Ureter (tissue), 1 donor: ENCODE data around the gene GNAS-AS1. TPM values are rescaled to one million over a fixed set of nuclear protein-coding genes. Genes with fewer than 3 reads are reported as not detected.
"Not testable (repeated sequence)": the region's sequence is repeated elsewhere in the genome, so short reads cannot be mapped to it uniquely, and the experiment has no call there.

Source experiments
- DNase-seq: peaks from one replicate; pipeline ENCODE4 v3.0.0-alpha.2; 2020; ENCODE audit warnings: low spot score
- total RNA-seq: library from RNA; stranded (reverse); gene quantifications from one replicate; pipeline ENCODE4 v1.2.4, GENCODE V29; 2023
- donor health status: DM: yes; HTN: yes; CAD: no.

Gene GNAS-AS1
- total RNA-seq, 1 donor from 2014 or later: 2.4 TPM

DNA sequence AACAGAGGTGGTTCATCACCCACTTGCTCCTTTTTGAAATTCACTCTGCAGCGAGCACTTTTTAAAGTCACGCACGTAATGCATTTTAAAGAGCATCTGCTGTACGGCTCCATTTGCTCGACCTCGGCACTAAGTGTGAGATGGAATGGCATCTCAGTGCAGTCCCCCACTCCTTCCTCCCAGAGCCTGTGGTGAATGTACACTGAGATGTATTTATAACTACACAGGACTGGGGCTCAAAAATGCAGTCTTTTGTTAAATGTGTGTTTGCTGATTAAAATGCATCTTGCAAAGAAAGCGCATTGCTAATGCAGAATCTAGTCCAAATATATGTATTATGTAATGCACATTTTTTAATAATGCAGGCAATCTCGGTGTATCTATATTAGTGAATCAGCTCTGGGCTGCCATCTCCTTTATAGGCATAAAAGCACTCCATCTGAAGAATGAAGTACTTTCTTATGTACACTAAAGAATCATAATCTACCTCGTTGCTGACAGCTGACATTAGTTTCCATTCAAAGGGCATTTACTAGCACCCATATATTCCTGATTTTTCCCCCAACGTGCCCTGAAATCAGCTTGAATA is 14.0 kb downstream of the GNAS-AS1 start:
- DNase-seq: no peak

DNA sequence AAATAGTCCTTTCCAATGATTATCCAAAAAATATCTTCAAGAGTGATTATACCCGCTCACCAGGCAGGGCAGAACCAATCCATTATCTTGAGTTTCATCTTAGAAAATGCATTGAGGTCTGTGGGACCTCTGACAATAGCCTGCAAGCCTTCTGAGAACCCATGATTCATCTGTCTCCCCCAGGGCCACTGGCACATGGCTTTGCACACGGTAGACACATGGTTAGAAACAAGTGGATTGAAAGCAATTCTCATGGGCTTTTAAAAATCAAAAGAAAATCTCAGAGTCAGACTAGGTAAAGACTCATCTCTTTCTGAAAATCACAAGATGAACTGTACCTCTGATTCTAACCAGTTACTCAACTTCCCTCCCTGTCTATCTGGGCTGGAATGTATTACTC is 15.5 kb downstream of the GNAS-AS1 start:
- DNase-seq: no peak

DNA sequence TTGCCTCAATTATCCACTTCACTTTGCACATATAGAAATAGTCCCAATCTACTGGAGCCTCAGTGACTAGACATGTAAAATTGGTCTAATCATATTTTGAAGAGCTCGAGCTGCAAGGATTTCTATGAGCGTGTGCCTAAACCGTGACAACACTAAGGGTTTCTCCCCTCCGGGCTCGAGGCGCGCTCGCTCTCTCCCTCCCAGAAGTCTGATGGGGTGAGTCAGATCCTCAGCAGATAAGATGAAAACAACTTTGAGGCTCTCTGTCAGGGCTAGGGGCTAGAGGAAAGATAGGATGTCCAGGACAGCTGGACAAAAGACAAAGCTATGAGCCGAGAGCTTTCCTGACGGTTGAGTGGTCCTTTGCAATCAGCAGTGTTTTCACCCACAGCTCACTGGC is 16.8 kb downstream of the GNAS-AS1 start:
- no peak for DNase-seq

DNA sequence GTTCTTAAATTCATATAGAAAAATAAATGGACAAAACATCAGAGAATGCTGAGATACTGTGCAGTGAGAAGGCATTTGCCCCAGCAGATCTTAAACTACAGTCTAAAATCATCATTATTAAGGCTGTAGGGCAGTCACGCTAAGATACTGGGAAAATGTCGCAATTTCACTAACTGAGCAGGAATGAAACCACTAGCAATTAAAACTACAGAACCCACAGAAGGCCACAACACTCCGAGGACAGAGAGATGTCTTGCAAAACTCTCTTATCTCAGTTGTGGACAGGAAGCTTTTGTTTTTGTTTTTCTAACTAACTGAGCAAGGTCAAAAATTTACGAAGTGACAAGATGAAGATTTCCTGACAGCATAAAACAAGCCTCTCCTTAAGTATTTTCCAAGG is 18.2 kb downstream of the GNAS-AS1 start:
- no peak for DNase-seq

DNA sequence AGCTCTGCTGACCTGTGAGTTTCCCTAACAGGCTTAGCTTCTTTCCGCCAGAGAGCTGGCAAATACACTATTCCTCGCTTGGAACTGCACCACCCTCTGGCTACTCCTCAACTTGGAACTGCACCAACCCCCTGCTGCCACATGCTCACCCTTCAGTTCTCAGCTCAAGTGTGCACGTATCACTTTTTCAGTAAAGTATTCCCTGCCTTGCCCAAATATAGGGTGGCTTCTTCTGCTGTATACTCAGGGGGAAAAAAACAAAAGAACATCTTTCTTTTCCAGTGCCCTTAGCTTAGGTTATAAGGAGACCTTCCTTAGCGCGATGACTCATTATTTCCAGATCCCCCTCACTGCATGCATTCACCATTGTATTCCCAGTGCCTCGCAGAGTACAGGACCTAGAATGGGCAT is 21.2 kb downstream of the GNAS-AS1 start:
- DNase-seq: no peak

DNA sequence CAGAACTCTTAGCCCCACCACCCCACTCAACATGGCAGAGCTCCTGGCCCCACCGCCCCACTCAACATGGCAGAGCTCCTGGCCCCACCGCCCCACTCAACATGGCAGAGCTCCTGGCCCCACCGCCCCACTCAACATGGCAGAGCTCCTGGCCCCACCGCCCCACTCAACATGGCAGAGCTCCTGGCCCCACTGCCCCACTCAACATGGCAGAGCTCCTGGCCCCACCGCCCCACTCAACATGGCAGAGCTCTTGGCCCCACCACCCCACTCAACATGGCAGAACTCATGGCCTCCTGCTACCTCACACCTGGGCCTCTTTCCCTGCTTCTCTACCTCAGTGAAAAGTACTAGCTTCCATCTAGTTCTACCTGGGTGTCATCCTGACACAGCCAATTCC is 21.9 kb downstream of the GNAS-AS1 start:
- DNase-seq: not testable (repeated sequence)

DNA sequence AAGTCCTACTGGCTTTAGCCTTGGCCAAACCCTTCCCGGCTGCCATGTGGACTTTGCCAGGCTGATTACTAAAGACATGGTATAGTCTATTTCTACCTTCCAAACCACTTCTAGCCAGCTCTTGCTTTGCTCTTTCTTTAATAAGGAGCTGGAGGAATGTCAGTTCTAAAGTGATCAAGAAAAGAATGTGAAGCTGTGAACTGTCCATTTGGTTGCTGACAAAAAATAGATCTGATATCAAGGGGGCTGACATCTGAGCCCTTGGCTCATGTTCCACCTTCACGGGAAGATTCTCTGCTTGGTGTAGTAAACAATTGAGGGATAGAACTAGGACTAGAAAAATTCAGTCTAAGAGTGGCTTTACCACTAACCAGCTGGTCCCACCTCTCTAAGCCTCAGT is 22.6 kb downstream of the GNAS-AS1 start:
- no peak for DNase-seq

DNA sequence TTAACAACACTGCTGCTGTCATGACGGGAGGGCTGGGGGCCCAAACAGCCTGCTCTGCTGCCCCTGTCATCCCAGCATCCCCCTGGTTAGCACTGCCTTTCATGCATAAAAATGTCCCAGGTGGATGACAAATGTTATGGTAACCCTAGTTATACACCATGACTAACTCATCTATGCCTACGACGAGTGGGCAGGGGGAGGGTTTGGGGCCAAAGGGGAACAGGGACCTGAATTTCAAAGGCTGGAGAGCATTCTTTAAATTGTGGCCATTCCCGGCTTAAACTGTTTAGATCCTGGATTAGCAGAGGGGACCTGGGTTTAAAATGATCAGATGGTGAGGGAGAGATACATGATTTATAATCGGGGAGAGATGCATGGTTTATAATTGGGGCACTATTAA is 24.4 kb downstream of the GNAS-AS1 start:
- no peak for DNase-seq

DNA sequence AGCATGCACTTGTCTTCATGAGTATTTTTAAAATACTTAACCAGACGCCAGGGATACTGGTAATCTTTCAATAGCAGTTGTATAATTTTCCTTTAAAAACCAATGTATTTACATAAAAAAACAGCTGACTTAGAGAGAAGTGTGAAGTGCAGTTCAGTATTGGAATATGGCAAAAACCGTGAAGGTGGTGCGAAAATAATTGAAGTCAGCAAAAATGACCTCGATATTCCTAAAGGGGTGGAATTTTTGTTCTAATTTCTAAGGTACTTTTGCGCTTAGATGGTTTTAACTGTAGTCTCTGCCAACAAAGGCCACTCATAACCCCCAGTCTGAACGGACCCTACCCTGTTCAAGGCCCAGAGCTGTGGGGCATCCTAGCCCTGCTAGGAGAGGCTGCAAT is 25.3 kb downstream of the GNAS-AS1 start:
- no peak for DNase-seq

DNA sequence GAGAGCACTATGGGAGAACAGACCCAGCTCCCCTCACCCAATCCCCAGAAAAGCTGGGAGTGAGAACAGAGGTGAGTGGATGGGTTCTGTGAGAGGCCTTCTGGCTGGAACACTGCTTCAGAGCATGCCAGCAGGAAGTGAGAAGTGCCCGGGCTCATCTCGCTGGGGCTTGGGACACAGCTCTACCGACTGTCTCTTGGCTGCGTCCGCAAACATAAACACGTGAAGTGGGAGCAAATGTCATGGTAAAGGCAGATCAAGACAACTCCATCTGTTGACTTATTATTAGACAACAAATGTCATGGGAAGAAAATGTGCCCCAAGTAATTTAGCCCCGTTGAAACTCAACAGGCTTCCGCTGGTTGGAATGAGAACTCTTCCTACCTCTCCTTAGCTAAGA is 25.9 kb downstream of the GNAS-AS1 start:
- no peak for DNase-seq

DNA sequence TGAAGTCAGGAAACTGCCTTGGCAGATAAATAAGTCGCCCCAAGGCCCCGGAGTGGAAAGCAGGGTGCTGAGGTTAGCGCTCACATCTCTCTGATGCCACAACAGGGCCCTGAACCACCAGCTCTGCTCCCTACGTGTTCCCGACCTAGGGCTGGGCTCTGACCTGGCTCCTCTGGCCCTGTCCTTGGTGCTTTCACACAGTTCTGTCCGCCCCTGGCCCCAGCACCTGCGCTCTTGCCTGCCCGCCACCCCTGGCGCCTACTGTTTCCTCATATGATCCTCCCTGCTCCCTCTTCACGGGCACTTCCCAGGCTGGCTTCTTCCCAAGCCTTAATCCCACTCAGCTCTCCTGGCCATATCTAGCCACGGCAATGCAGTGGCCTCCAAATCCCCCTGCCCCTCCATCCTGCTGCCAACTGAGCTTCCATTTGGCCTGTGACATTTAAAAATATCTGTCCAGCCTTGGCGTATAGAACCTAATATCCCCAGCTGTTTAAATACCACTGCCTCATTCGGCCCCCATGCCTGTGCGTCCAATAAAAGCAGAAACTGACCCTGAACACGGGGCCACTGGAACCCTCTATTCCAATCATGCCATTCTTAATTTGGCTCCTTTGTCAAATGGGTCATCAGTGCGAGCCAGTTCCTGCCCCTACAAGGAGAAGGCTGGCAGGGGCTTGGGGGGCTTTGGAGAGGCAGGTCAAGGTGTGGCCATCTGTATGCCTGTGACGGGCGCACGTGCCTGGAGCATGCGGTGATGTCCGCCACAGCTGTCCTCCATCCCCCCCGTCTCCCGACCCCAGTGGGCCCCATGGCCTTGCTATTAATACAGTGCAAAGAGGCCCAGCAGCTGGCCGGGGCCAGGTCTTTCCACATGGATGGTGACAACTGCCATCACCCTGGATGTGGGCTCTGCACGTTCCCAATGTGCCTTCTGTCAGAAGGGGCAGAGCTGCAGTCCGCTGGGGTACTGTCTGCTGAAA is 27.7 kb downstream of the GNAS-AS1 start:
- no peak for DNase-seq

DNA sequence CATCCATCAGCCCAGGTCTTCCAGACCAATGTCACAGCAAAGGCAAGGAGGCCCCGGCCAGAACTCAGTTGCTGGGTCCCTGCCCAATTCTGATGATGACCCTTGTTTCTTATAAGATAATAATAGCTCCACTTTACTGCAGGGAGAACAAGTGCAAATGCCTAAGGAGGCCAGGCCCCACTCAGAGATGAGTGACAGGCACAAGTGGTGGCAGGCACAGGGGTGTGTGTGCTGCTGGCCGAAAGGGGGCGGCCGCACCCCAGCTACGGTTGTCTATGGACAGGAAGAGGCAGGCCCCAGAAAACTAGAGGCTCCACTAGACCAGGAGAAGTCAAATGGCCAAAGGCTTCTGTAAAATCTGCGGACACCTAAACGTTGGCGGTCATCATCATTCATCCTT is 28.6 kb downstream of the GNAS-AS1 start:
- no peak for DNase-seq

DNA sequence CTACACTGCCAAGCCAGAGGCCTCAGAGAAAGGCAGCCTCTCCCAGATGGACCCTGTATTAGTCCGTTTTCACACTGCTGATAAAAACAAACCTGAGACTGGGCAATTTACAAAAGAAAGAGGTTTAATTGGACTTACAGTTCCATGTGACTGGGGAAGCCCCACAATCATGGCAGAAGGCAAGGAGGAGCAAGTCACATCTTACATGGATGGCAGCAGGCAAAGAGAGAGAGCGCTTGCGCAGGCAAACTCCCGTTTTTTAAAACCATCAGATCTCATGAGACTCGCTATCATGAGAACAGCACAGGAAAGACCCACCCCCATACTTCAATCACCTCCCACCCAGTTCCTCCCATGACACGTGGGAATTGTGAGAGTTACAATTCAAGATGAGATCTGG is 30.2 kb downstream of the GNAS-AS1 start:
- DNase-seq: not testable (repeated sequence)

DNA sequence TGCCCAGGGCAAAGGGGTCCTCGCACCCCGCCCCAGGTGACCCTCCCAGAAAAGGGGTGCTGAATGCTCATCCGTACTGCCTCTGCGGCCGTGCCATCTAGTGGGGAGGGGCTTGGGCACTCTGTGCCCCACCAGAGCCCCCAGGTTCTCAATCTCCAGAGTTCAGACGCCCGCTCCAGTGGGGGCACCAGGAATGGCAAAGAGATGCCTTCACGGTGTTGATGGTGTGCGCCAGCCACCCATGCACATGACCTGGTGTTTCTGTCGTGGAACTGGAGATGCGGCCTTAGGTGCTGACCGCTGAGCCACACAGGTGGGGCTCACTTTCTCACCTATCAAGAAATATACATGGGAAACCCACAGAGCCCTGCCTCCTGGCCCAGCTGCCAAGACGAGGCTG is 30.8 kb downstream of the GNAS-AS1 start:
- DNase-seq: no peak

DNA sequence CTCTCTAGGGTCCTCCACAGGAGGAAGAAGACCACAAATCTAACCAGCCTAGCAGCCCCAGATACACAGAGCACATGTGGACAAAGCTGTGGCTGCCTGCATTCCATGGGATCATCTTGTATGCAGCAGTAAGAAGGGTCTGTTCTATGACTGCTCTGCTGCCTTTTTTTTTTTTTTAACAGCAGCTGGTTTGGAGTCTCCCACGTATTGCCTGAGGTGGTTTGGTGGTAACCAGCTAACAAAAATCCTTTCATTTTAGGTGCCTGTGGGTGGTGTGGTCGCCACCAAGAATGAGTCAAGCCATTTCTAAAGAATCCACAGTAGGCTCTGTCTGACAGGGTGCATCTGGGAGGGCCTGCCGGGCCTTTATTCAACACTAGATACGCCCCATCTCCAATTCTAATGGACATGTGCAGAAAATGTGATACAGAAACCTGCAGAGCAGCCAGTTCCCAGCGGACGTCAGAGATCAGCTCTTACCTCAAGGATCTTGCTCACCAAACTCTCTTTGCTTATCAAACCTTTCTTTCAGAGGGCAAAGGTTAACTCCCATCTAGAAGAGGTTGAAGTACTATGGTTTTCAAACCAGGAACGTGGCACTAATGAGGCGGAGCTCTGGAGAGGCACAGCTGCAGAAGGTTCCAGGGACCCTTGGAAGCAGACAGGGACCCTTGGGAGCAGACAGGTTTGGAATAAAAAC is 32.0 kb downstream of the GNAS-AS1 start:
- no peak for DNase-seq

DNA sequence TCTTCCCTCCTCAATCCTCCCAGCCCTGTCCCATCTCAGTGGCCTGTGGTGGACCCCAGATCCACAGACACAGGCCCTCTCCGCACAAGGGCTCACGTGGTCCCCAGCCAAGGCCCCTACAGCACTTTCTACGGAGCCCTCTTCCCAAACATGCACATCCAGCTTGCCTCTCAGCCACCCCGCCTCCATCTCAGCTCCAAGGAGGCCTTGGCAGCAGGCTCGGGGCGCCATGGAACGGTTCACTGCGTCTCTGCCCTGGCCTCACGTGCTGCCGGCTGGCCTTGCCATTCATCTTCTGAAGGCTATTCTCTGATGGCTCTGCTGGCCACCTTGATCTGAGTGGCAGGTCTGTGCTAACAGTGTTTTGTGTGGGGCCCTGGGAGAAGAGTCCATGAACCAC is 33.0 kb downstream of the GNAS-AS1 start:
- no peak for DNase-seq

DNA sequence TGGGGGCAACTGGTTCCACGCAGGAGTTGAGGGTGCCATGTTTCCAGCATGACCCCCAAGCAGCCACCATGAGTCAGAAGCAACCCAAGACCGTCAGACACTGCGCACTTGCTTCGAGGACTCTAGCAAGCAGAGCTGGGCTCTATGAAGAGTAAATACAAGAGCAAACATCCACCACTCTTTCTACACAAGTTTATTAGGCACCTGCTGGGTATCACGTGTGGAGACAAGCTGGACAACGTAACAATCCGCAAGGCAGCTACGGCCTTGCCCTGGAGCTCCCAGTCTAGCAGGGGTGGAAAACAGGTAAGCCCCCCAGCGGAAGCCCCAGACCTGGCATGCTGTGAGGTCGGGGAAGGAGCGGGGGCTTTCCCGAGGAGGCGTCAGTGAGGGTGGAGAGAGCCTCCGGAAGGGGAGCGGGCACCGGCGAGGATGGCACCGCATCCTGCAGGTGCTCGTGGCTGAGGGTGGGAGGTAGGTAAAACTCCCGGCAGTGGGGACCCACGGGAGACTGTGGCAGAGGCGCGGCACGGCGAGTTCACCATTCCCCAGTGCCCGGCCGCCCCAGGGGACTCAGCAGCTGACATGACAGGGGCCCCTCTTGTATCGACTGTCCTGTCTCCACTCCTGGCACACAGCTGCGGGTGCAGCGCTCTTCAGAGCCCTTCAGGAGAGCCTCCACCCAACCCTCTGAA is 33.6 kb downstream of the GNAS-AS1 start:
- DNase-seq: no peak

DNA sequence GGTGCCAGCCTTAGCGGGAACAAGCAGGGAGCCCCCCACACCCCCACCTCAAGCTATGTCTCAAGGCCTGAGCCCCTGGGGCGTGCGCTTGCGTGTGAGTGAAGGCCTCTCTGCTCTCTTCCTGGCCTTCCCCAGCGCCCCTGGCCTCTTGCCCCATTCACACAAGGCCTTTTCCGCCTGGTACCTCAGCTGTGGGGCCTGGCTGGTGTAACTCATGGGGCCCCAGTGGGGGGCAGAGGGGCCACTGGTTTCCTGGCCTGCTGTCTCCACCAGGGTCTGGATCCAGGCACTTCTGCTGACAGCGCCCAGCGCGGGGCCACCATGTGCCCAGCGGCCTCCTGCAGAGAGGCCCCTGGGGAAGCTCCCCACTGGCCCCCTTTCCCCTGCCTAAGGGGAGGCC is 34.7 kb downstream of the GNAS-AS1 start:
- DNase-seq: no peak

DNA sequence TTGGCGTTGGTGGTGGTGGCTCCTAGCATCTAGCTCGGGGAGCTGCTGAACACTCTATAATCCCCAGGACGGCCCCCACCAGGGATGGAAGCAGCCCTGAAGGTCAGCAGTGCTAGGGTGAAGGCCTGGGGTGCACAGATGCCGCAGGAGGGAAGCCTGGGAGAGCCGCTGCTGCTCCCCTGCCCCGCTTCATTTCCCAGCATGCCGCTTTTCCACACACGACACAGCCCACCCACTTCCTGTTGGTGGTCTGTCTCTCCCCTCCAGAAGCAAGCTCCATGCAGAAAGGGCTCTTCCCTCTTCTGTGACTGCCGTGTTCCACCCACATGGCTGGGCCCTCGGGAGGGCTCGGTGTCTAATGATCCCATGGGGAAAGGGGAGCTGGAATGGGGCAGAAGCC is 35.3 kb downstream of the GNAS-AS1 start:
- DNase-seq: no peak

DNA sequence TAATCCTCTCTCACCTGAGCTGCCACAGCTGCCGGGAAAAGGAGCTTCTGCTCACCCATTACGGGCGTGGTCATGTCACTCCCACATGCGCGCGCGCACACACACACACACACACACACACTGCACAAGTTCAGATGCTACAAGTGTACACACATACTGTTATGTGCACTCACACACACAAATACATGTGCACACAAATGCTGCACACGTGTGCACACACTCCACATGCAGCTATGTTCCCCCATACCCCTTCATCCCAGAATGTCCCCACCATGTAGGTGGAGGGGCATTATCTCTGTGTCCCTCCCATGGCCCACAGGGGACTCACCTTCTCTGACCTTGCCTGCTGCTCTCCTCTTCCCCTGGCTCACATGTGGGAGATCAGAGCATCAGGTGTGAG is 37.3 kb downstream of the GNAS-AS1 start:
- no peak for DNase-seq

DNA sequence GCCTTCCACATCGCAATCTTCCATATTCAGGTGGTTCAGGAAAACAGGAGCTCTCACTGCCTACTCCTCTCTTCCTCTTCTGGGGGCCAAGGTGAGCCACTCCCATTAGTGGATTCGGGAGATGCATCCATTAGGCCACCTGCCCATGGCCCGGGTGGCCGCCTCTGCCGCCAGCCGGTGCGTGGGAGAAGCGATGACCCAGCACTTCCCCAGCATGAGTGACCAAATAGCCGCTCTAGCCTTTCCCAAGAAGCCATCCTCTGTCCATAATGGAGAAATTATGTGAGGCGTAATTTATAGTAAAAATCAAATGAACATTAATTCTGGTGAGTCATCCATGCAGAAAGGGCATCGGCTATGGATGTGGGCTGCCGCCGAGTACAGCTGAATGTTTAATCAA is 39.4 kb downstream of the GNAS-AS1 start:
- DNase-seq: no peak

DNA sequence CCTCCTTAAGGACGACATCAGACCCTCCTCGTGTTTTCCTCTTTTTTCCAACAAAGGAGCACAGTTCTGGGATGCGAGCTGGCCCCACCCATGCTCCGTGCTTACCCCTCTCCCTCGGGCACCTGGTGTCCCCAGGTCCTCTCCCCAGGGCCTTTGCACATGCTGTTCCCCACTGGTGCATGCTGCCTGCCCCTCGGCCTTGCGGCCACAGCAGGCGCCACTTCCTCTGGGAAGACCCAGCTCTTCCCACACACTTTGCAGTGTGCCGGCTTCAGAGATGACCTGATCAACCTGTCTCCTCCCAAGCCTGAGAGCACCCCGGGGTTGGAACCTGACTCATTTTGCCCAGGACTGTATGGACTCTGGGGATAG is 39.8 kb downstream of the GNAS-AS1 start:
- DNase-seq: no peak
